ENCODE measurements around the gene FIBCD1.

Gene FIBCD1

GRCh38 chr9:130872912-130873503 lies 66.0 kb downstream of the FIBCD1 start:
- Histone ChIP-seq H3K27me3 (ENCODE audit: insufficient read depth, low read length) (no peaks in the 10 kb centered on the region), H3K4me1 (ENCODE audit: insufficient read depth, low read length) (no peaks in the 10 kb centered on the region; the same call in 1 of the 2 replicates), H3K36me3 (ENCODE audit: insufficient read depth, low read length) (peaks cover 79% of the 10 kb centered on the region), H3K27ac (ENCODE audit: low read depth, low read length) (no peak overlapping the region), H3K9me3 (ENCODE audit: insufficient read depth, low read depth, low read length) (no peaks in the 10 kb centered on the region), H3K4me3 (ENCODE audit: low read length) (no peak overlapping the region), H3K9ac (ENCODE audit: low read depth, low read length) (no peak overlapping the region)
- WGBS, result 96% methylated on average over 15 of the region's 15 CpGs

DNA sequence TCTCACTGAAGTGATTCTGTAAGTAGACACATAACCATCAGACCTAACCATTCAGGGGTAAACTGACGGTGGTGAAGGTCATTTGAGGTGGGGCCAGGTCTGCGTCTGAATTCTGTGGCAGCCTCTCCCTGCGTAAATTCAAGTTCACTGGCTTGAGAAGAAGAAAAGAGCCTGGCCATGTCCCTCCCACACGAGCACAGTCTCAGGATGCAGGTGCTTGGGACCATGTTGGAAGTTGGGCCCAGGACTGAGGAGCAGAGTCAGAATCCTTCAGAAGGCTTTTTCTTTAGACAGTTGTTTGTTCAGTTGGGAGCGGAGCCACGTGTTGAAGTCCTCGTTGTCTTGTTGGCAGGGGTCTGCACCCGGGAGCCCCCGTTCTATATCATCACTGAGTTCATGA lies 66.5 kb downstream of the FIBCD1 start:
- H3K9ac ChIP-seq (ENCODE audit: low read depth, low read length), result no peak overlapping the region
- WGBS, result 96% methylated on average over 9 of the region's 9 CpGs
- H3K27me3 ChIP-seq (ENCODE audit: insufficient read depth, low read length), result no peaks in the 10 kb centered on the region
- no peaks in the 10 kb centered on the region; the same call in 1 of the 2 replicates for H3K4me1 ChIP-seq (ENCODE audit: insufficient read depth, low read length)
- no peaks in the 10 kb centered on the region for H3K9me3 ChIP-seq (ENCODE audit: insufficient read depth, low read depth, low read length)
- H3K27ac ChIP-seq (ENCODE audit: low read depth, low read length), result no peak overlapping the region
- H3K36me3 ChIP-seq (ENCODE audit: insufficient read depth, low read length), result peaks cover 78% of the 10 kb centered on the region
- H3K4me3 ChIP-seq (ENCODE audit: low read length), result no peak overlapping the region

DNA sequence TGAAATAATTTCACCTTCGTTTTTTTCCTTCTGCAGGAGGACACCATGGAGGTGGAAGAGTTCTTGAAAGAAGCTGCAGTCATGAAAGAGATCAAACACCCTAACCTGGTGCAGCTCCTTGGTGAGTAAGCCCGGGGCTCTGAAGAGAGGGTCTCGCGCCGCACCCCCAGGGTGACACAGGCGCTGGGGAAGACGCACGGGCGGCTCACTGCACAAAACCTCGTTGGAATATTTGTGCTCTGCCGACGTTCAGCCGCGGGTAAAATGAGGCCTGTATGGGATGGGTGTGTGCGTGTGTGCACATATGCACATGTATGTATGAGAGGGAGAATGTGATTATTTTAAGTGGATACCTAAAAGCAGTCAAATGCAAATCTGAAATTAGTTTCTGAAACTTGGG lies 67.0 kb downstream of the FIBCD1 start:
- WGBS, result 96% methylated on average over 15 of the region's 15 CpGs
- no peaks in the 10 kb centered on the region; the same call in 1 of the 2 replicates for H3K4me1 ChIP-seq (ENCODE audit: insufficient read depth, low read length)
- H3K9me3 ChIP-seq (ENCODE audit: insufficient read depth, low read depth, low read length), result no peaks in the 10 kb centered on the region
- H3K4me3 ChIP-seq (ENCODE audit: low read length), result no peak overlapping the region
- no peak overlapping the region for H3K9ac ChIP-seq (ENCODE audit: low read depth, low read length)
- H3K36me3 ChIP-seq (ENCODE audit: insufficient read depth, low read length), result peaks cover 78% of the 10 kb centered on the region
- H3K27me3 ChIP-seq (ENCODE audit: insufficient read depth, low read length), result no peaks in the 10 kb centered on the region
- H3K27ac ChIP-seq (ENCODE audit: low read depth, low read length), result no peak overlapping the region

- peaks cover 76% of the 10 kb centered on the region for H3K36me3 ChIP-seq (ENCODE audit: insufficient read depth, low read length)
- H3K27ac ChIP-seq (ENCODE audit: low read depth, low read length), result no peak overlapping the region
- WGBS, result 93% methylated on average over 10 of the region's 10 CpGs
Observed at GRCh38 chr9:130871395-130872062, 67.5 kb downstream of the FIBCD1 start.

DNA sequence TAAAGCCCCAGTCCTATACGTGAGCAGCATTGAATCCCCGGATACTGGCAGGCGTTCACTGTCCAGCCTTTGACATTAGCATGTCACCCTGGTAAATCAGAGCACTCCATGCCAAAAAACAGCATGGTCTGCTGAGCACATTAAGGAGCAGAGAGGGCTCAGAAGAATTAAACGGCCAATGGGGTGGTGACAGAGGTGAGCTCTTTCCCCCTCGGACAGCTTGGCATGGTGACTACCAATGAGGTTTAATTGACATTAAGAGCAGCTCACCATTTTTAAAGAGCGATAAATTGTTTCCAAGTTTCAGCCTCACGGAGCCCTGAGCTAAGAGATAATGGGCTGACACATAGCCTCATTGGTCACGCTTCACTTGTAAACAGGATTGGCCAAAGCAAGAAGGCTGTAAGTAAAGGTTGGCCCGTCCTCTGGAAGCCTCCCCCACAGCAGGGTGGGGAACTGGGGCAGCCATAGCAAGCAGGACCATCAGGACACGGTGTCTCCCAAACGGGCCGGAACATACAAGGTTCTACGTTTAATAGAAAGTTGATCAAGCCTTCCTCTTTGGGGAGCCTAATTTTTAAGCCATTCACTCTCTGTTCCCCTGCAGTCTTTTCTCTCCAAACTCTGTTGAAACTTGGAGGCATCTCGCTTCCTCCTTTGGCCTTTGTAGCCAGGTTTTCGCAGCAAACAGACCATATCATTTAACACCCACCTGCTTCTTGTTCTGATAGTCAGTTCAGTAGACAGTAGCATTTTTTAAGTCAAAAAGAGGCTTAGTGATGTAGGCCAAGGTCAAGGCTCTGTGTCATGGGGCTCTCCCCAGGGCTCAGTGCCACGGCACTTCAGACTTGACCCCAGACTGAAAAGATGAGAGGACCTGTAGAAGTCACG lies 68.3 kb downstream of the FIBCD1 start:
- H3K27me3 ChIP-seq (ENCODE audit: insufficient read depth, low read length), result no peaks in the 10 kb centered on the region
- 95% methylated on average over 17 of the region's 17 CpGs for WGBS
- H3K27ac ChIP-seq (ENCODE audit: low read depth, low read length), result no peak overlapping the region
- no peaks in the 10 kb centered on the region for H3K9me3 ChIP-seq (ENCODE audit: insufficient read depth, low read depth, low read length)
- no peak overlapping the region for H3K4me3 ChIP-seq (ENCODE audit: low read length)
- peaks cover 73% of the 10 kb centered on the region for H3K36me3 ChIP-seq (ENCODE audit: insufficient read depth, low read length)
- H3K4me1 ChIP-seq (ENCODE audit: insufficient read depth, low read length), result no peaks in the 10 kb centered on the region; the same call in 1 of the 2 replicates
- H3K9ac ChIP-seq (ENCODE audit: low read depth, low read length), result no peak overlapping the region

More at GRCh38 chr9:130871395-130872062, 67.5 kb downstream of the FIBCD1 start:
- no peaks in the 10 kb centered on the region for H3K27me3 ChIP-seq (ENCODE audit: insufficient read depth, low read length)
- no peak overlapping the region for H3K4me3 ChIP-seq (ENCODE audit: low read length)
- H3K9ac ChIP-seq (ENCODE audit: low read depth, low read length), result no peak overlapping the region
- H3K4me1 ChIP-seq (ENCODE audit: insufficient read depth, low read length), result no peaks in the 10 kb centered on the region; the same call in 1 of the 2 replicates
- H3K9me3 ChIP-seq (ENCODE audit: insufficient read depth, low read depth, low read length), result no peaks in the 10 kb centered on the region

- H3K27ac ChIP-seq (ENCODE audit: low read depth, low read length), result no peak overlapping the region
- peaks cover 68% of the 10 kb centered on the region for H3K36me3 ChIP-seq (ENCODE audit: insufficient read depth, low read length)
- no peaks in the 10 kb centered on the region for H3K9me3 ChIP-seq (ENCODE audit: insufficient read depth, low read depth, low read length)
- no peaks in the 10 kb centered on the region for H3K27me3 ChIP-seq (ENCODE audit: insufficient read depth, low read length)
- H3K9ac ChIP-seq (ENCODE audit: low read depth, low read length), result no peak overlapping the region
- no peaks in the 10 kb centered on the region; the same call in 1 of the 2 replicates for H3K4me1 ChIP-seq (ENCODE audit: insufficient read depth, low read length)
- 96% methylated on average over 8 of the region's 8 CpGs for WGBS
- no peak overlapping the region for H3K4me3 ChIP-seq (ENCODE audit: low read length)
Observed at GRCh38 chr9:130869250-130869649, 69.8 kb downstream of the FIBCD1 start.

DNA sequence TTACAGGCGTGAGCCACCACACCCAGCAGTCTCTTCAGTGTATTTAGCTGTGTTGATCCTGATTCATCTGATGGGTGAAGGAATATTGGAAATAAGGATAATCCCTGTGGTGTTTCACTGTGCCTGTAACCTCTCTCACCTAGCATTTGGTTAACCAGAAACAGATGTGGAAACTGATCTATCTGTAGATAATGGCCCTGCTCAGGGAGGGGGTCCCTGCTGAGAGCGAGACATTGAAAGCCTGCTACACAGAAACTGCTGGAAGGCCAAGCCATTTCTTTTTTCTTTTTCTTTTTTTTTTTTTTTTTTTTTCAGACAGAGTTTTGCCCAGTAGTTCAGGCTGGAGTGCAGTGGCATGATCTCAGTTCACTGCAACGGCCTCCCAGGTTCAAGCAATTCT lies 70.8 kb downstream of the FIBCD1 start:
- Histone ChIP-seq H3K4me1 (ENCODE audit: insufficient read depth, low read length) (no peaks in the 10 kb centered on the region; the same call in 1 of the 2 replicates), H3K36me3 (ENCODE audit: insufficient read depth, low read length) (peaks cover 67% of the 10 kb centered on the region)

GRCh38 chr9:130867556-130867955 lies 71.5 kb downstream of the FIBCD1 start:
- H3K4me1 ChIP-seq (ENCODE audit: insufficient read depth, low read length), result no peaks in the 10 kb centered on the region; the same call in 1 of the 2 replicates
- no peak overlapping the region for H3K9ac ChIP-seq (ENCODE audit: low read depth, low read length)
- 95% methylated on average over 9 of the region's 9 CpGs for WGBS
- peaks cover 67% of the 10 kb centered on the region for H3K36me3 ChIP-seq (ENCODE audit: insufficient read depth, low read length)
- H3K27me3 ChIP-seq (ENCODE audit: insufficient read depth, low read length), result no peaks in the 10 kb centered on the region
- no peak overlapping the region for H3K4me3 ChIP-seq (ENCODE audit: low read length)
- no peaks in the 10 kb centered on the region for H3K9me3 ChIP-seq (ENCODE audit: insufficient read depth, low read depth, low read length)
- no peak overlapping the region for H3K27ac ChIP-seq (ENCODE audit: low read depth, low read length)

More for the DNA sequence above, 70.8 kb downstream of the FIBCD1 start:
- H3K4me3 ChIP-seq (ENCODE audit: low read length), result no peak overlapping the region
- no peaks in the 10 kb centered on the region for H3K9me3 ChIP-seq (ENCODE audit: insufficient read depth, low read depth, low read length)
- no peaks in the 10 kb centered on the region for H3K27me3 ChIP-seq (ENCODE audit: insufficient read depth, low read length)
- no peak overlapping the region for H3K9ac ChIP-seq (ENCODE audit: low read depth, low read length)
- 93% methylated on average over 3 of the region's 3 CpGs for WGBS
- H3K27ac ChIP-seq (ENCODE audit: low read depth, low read length), result no peak overlapping the region

DNA sequence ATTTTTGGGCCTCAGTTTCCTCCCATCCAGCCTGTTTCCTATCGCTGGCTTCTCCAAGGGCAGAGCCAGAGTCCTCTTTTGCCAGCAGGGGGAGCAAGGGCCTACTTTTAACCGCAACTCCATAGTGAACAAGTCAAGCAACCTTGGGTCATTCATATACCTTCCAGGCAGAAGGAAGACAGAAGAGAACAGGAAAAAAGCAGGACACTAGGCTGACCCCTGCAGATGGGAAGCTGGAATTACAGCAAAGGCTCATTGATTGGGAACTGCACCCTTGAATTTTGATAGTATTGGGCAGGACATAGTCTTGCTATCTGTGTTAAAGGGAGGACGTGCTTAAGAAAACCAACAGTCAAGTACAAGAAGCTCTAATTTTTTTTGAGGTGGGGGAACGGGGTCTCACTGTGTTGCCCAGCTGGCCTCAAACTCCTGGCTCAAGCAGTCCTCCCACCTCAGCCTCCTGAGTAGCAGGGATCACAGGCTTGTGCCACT lies 72.5 kb downstream of the FIBCD1 start:
- no peak overlapping the region for H3K27ac ChIP-seq (ENCODE audit: low read depth, low read length)

DNA sequence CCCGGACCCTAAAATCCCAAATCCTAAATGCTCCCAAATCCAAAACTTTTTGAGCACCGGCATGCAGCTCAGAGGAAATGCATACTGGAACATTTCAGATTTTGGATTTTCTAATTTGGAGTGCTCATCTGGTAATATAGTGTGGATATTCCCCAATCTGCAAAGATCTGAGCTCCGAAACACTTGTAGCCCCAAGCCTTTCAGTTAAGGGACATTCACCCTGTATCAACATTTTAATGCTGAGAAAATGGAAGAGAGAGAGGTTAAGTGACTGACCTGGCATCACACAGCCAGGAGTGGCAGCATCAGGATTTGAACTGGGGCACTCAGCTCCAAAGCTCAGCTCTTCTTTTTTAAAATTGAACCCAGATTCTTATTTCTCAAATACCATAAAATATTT lies 73.1 kb downstream of the FIBCD1 start:
- H3K9me3 ChIP-seq (ENCODE audit: insufficient read depth, low read depth, low read length), result no peaks in the 10 kb centered on the region
- H3K27me3 ChIP-seq (ENCODE audit: insufficient read depth, low read length), result no peaks in the 10 kb centered on the region
- no peaks in the 10 kb centered on the region; the same call in 1 of the 2 replicates for H3K4me1 ChIP-seq (ENCODE audit: insufficient read depth, low read length)
- H3K36me3 ChIP-seq (ENCODE audit: insufficient read depth, low read length), result peaks cover 65% of the 10 kb centered on the region
- H3K9ac ChIP-seq (ENCODE audit: low read depth, low read length), result no peak overlapping the region
- WGBS, result 96% methylated on average over 3 of the region's 3 CpGs
- H3K27ac ChIP-seq (ENCODE audit: low read depth, low read length), result no peak overlapping the region
- H3K4me3 ChIP-seq (ENCODE audit: low read length), result no peak overlapping the region

More for the DNA sequence above, 72.5 kb downstream of the FIBCD1 start:
- no peak overlapping the region for H3K4me3 ChIP-seq (ENCODE audit: low read length)
- H3K36me3 ChIP-seq (ENCODE audit: insufficient read depth, low read length), result peaks cover 65% of the 10 kb centered on the region
- WGBS, result 47% methylated on average over 4 of the region's 4 CpGs
- H3K4me1 ChIP-seq (ENCODE audit: insufficient read depth, low read length), result no peaks in the 10 kb centered on the region; the same call in 1 of the 2 replicates
- no peak overlapping the region for H3K9ac ChIP-seq (ENCODE audit: low read depth, low read length)
- no peaks in the 10 kb centered on the region for H3K9me3 ChIP-seq (ENCODE audit: insufficient read depth, low read depth, low read length)
- H3K27me3 ChIP-seq (ENCODE audit: insufficient read depth, low read length), result no peaks in the 10 kb centered on the region

- Histone ChIP-seq H3K9me3 (ENCODE audit: insufficient read depth, low read depth, low read length) (no peaks in the 10 kb centered on the region), H3K27me3 (ENCODE audit: insufficient read depth, low read length) (no peaks in the 10 kb centered on the region), H3K4me1 (ENCODE audit: insufficient read depth, low read length) (peaks cover 10% of the 10 kb centered on the region; the same call in 1 of the 2 replicates), H3K36me3 (ENCODE audit: insufficient read depth, low read length) (peaks cover 64% of the 10 kb centered on the region), H3K9ac (ENCODE audit: low read depth, low read length) (no peak overlapping the region), H3K27ac (ENCODE audit: low read depth, low read length) (no peak overlapping the region), H3K4me3 (ENCODE audit: low read length) (no peak overlapping the region)
- WGBS, result 98% methylated on average over 6 of the region's 6 CpGs
Observed at GRCh38 chr9:130864541-130864940, 74.5 kb downstream of the FIBCD1 start.
